WTC11 (cell line): ENCODE measurements around the gene BGN. TPM values are rescaled to one million over a fixed set of nuclear protein-coding genes. Genes with fewer than 3 reads are reported as not detected.

Experiments used
- ATAC-seq: fragments of 200-7000 bp; cut with Tn5 transposase; 2 replicates; pipeline ENCODE4 v1.10.0; 2021; ENCODE audit warnings: mild to moderate bottlenecking, moderate library complexity
- CTCF ChIA-PET: fragments of 300-600 bp; sonication (Branson Sonifier 250); formaldehyde crosslinking; loops from one replicate; lab custom pipeline; 2021; ENCODE audit warnings: antibody characterized with exemption; lab: Charles Lee
- POLR2A ChIA-PET: fragments of 350-600 bp; sonication (Branson Sonifier 250); formaldehyde crosslinking; loops from one replicate; lab custom pipeline; 2021; ENCODE audit warnings: antibody characterized with exemption; lab: Charles Lee
- DNase-seq: peaks from one replicate; pipeline ENCODE4 v3.0.0; 2021; ENCODE audit warnings: low spot score
- H3K27ac Mint-ChIP-seq: 2 replicates; pipeline ENCODE4 v1.8.0; 2021; ENCODE audit warnings: mixed read lengths
- H3K27me3 Mint-ChIP-seq: 2 replicates; pipeline ENCODE4 v1.8.0; 2021; ENCODE audit warnings: low read depth, mild to moderate bottlenecking, moderate library complexity, mixed read lengths
- H3K36me3 Mint-ChIP-seq: 2 replicates; pipeline ENCODE4 v1.8.0; 2021; ENCODE audit warnings: mixed read lengths
- H3K4me1 Mint-ChIP-seq: 2 replicates; pipeline ENCODE4 v1.8.0; 2022; ENCODE audit warnings: mixed read lengths
- H3K4me3 Mint-ChIP-seq: 2 replicates; pipeline ENCODE4 v1.8.0; 2021; ENCODE audit warnings: mild to moderate bottlenecking, moderate library complexity, mixed read lengths
- H3K9me3 Mint-ChIP-seq: 2 replicates; pipeline ENCODE4 v1.8.0; 2021; ENCODE audit warnings: mixed read lengths
- AFF4 ChIP-seq: sonication (generic); formaldehyde crosslinking; IDR thresholded peaks from 2 replicates; pipeline ENCODE4 v1.8.1; 2023; ENCODE audit warnings: mild to moderate bottlenecking, missing genetic modification reagents, borderline replicate concordance
- AR ChIP-seq: fragments of 250-450 bp; sonication (Bioruptor Pico); IDR thresholded peaks from 2 replicates; pipeline ENCODE4 v1.9.0; 2021; ENCODE audit warnings: mild to moderate bottlenecking
- ATF2 ChIP-seq: sonication (generic); formaldehyde crosslinking; IDR thresholded peaks from 2 replicates; pipeline ENCODE4 v1.8.1; 2022; ENCODE audit warnings: low read depth, missing genetic modification reagents, borderline replicate concordance
- ATF6 ChIP-seq: sonication (generic); formaldehyde crosslinking; IDR thresholded peaks from 2 replicates; pipeline ENCODE4 v1.8.1; 2023; ENCODE audit warnings: mild to moderate bottlenecking, missing genetic modification reagents
- CTCF ChIP-seq: fragments of 200-600 bp; IDR thresholded peaks from 2 replicates; pipeline ENCODE4 v1.8.0; 2022; ENCODE audit warnings: antibody characterized with exemption
- ETV6 ChIP-seq: sonication (generic); formaldehyde crosslinking; IDR thresholded peaks from 2 replicates; pipeline ENCODE4 v1.8.1; 2022; ENCODE audit warnings: mild to moderate bottlenecking, missing genetic modification reagents
- FOXJ3 ChIP-seq: sonication (generic); formaldehyde crosslinking; IDR thresholded peaks from 2 replicates; pipeline ENCODE4 v1.9.0; 2021; ENCODE audit warnings: missing genetic modification reagents, mild to moderate bottlenecking, borderline replicate concordance
- FOXK1 ChIP-seq: sonication (generic); formaldehyde crosslinking; IDR thresholded peaks from 2 replicates; pipeline ENCODE4 v1.8.0; 2022; ENCODE audit warnings: mild to moderate bottlenecking, moderate library complexity, missing genetic modification reagents
- NFYB ChIP-seq: sonication (generic); formaldehyde crosslinking; conservative IDR thresholded peaks from 2 replicates; pipeline ENCODE4 v1.8.0; 2022; ENCODE audit warnings: low read depth, missing genetic modification reagents
- NR3C1 ChIP-seq: sonication (generic); formaldehyde crosslinking; conservative IDR thresholded peaks from 2 replicates; pipeline ENCODE4 v1.8.1; 2023; ENCODE audit warnings: low read depth, mild to moderate bottlenecking, missing genetic modification reagents
- RORB ChIP-seq: fragments of 250-450 bp; sonication (Bioruptor Pico); IDR thresholded peaks from 2 replicates; pipeline ENCODE4 v1.9.0; 2021; ENCODE audit warnings: mild to moderate bottlenecking
- TP53 ChIP-seq: sonication (generic); formaldehyde crosslinking; IDR thresholded peaks from 2 replicates; pipeline ENCODE4 v1.8.1; 2023; ENCODE audit warnings: mild to moderate bottlenecking, missing genetic modification reagents
- ZNF232 ChIP-seq: sonication (generic); formaldehyde crosslinking; IDR thresholded peaks from 2 replicates; pipeline ENCODE4 v1.8.0; 2022; ENCODE audit warnings: mild to moderate bottlenecking, missing genetic modification reagents
- ZNF423 ChIP-seq: fragments of 250-450 bp; sonication (Bioruptor Pico); IDR thresholded peaks from 2 replicates; pipeline ENCODE4 v2.1.2; 2022; ENCODE audit warnings: mild to moderate bottlenecking, moderate library complexity
- total RNA-seq: library from RNA; stranded (reverse); gene quantifications from 3 replicates; pipeline ENCODE4 v1.2.3, GENCODE V29; 2021

Gene BGN
- total RNA-seq, 1 experiment from 2014 or later = 1.8 TPM

GRCh38 chrX:153486171-153486570 lies 8.6 kb upstream of the BGN start (continued):
- TF ChIP-seq AFF4 (CRISPR knock-in tag) (no peak), ZNF423 (CRISPR knock-in tag) (no peak), TP53 (CRISPR knock-in tag) (no peak), ATF6 (CRISPR knock-in tag) (no peak)
- TF ChIP-seq, all 79 proteins: peak for 0

- Mint-ChIP-seq H3K9me3 (no peaks in the 10 kb centered on the region), H3K27ac (no peak overlapping the region), H3K4me3 (no peak overlapping the region), H3K4me1 (peaks cover 4% of the 10 kb centered on the region; the same call in 1 of the 2 replicates), H3K36me3 (no peaks in the 10 kb centered on the region), H3K27me3 (no peaks in the 10 kb centered on the region; the same call in 1 of the 2 replicates)
- DNase-seq = no peak
- CTCF ChIA-PET = interaction anchor here (0.6 to 1.1 kb wide), 2 partner anchors 17 kb away, joined by 3 to 5 read pairs; partner anchors contain the start of gene HAUS7
- no peak for ATAC-seq
- POLR2A ChIA-PET = no interaction called here
- no peak for TF ChIP-seq ZNF232 (CRISPR knock-in tag)
- TF ChIP-seq NFYB = no peak
- TF ChIP-seq RORB (CRISPR knock-in tag) = no peak
- TF ChIP-seq ATF2 (CRISPR knock-in tag) = no peak
- no peak for TF ChIP-seq ETV6 (CRISPR knock-in tag)
- TF ChIP-seq FOXJ3 (CRISPR knock-in tag) = no peak
- TF ChIP-seq FOXK1 (CRISPR knock-in tag) = no peak
- no peak for TF ChIP-seq CTCF
- no peak for TF ChIP-seq AFF4 (CRISPR knock-in tag)
- TF ChIP-seq NR3C1 = no peak
- TF ChIP-seq AR (CRISPR knock-in tag) = no peak
- no peak for TF ChIP-seq ZNF423 (CRISPR knock-in tag)
Measured at GRCh38 chrX:153487590-153488071, 7.1 kb upstream of the BGN start.
